IMR-90 (cell line): ENCODE results near the gene INPP5J.

Experiments
- CEBPB ChIP-seq: IDR thresholded peaks from 2 replicates; pipeline ENCODE4 v1.6.1; 2012; ENCODE audit warnings: low read depth, low read length, improper control_type of control experiment
- CHD1 ChIP-seq: IDR thresholded peaks from 2 replicates; pipeline ENCODE4 v1.6.1; 2012; ENCODE audit warnings: low read depth, low read length, improper control_type of control experiment
- CTCF ChIP-seq: conservative IDR thresholded peaks from 2 replicates; pipeline ENCODE4 v1.5.1; 2012; ENCODE audit warnings: mild to moderate bottlenecking, low read depth, low read length, improper control_type of control experiment
- ELK1 ChIP-seq: fragments of 150-350 bp; IDR thresholded peaks from 2 replicates; pipeline ENCODE4 v1.6.1; 2016; ENCODE audit warnings: low read depth, mild to moderate bottlenecking, low read length, moderate library complexity, borderline replicate concordance
- FOS ChIP-seq: fragments of 150-350 bp; IDR thresholded peaks from 2 replicates; pipeline ENCODE4 v1.6.1; 2016; ENCODE audit warnings: low read depth, low read length
- MAFK ChIP-seq: IDR thresholded peaks from 2 replicates; pipeline ENCODE4 v1.6.1; 2012; ENCODE audit warnings: low read depth, low read length, improper control_type of control experiment
- MXI1 ChIP-seq: IDR thresholded peaks from 2 replicates; pipeline ENCODE4 v1.6.1; 2012; ENCODE audit warnings: low read depth, mild to moderate bottlenecking, low read length, moderate library complexity, borderline replicate concordance
- POLR2A ChIP-seq: IDR thresholded peaks from 2 replicates; pipeline ENCODE4 v1.6.1; 2012; ENCODE audit warnings: mild to moderate bottlenecking, low read depth, low read length
- RAD21 ChIP-seq: IDR thresholded peaks from 2 replicates; pipeline ENCODE4 v1.6.1; 2012; ENCODE audit warnings: low read length, improper control_type of control experiment
- RCOR1 ChIP-seq: IDR thresholded peaks from 2 replicates; pipeline ENCODE4 v1.6.1; 2012; ENCODE audit warnings: mild to moderate bottlenecking, low read length, improper control_type of control experiment; ENCODE audit not compliant: insufficient replicate concordance
- SMC3 ChIP-seq: fragments of 150-350 bp; IDR thresholded peaks from 2 replicates; pipeline ENCODE4 v1.6.1; 2016; ENCODE audit warnings: low read depth, mild to moderate bottlenecking, antibody characterized with exemption, low read length, moderate library complexity
- USF2 ChIP-seq: fragments of 150-350 bp; IDR thresholded peaks from 2 replicates; pipeline ENCODE4 v1.6.1; 2017; ENCODE audit warnings: mild to moderate bottlenecking, antibody characterized with exemption, low read length, low read depth

- TF ChIP-seq USF2 (no peak), RAD21 (no peak), CTCF (no peak), POLR2A (no peak), ELK1 (no peak), MXI1 (no peak), SMC3 (no peak), CHD1 (no peak), MAFK (no peak), CEBPB (no peak), FOS (no peak), RCOR1 (no peak)
These were observed 5.4 kb downstream of the INPP5J start for GRCh38 chr22:31128156-31128555.
